Left forelimb (tissue), 1 donor: ENCODE measurements around the gene KLKB1.

ENCODE experiments used
- DNase-seq: peaks from one replicate; pipeline ENCODE4 v3.0.0-alpha.2; 2018; ENCODE audit warnings: low spot score

Gene KLKB1

DNA sequence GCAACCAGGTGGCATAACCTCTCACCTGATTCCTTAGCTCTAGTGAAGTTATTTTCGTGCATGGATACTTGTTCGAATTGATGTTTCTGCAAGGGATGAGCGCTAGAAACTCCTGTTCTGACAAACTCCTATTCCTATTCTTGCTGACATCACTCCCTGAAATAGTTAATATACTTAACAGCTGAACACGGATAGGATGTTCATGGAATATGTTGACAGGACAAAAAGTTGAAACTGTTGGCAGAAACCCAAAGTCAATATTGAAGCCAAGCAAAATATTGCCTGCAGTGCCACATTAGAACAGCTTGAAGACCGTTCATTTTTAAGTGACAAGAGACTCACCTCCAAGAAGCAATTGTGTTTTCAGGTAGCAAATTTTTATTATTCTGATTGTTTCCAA is at the start of gene KLKB1:
TSS of gene KLKB1 (plus strand) at position 287 of the 400 bp plus-strand sequence. CDS start 689 bp downstream, outside the sequence.
- DNase-seq: no peak

DNA sequence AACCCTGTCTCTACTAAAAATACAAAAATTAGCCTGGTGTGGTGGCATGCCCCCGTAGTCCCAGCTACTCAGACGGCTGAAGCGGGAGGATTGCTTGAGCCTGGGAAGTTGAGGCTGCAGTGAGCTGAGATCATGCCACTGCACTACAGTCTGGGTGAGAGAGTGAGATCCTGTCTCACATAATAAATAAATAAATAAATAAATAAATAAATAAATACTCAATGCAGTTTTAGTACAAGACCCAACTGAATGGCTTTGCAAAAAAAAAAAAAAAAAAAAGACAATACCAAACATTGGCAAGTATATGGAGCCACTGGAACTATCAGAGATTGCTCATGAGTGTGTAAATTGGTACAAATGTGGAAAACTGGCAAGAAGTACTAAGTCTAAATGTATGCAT is 39.2 kb upstream of the KLKB1 start:
- no peak for DNase-seq

DNA sequence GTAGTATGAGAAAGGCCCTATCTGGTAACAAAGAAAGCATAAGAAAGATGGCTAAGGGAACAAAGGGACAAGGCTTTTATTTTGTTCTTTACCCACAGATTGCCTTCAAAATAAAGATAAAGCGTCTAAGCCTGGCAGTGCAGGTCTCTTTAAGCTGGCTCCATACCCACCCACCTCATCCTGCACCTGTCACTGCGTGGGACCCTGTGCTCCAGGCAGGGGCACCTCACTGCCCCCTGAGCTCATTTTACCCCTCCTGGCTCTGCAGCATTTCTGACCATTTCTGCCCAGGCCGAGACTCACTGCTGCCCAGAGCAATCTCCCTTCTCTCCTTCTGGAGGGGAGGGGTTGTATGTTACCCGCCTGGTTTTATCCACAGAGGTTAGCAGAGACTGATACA is 37.7 kb upstream of the KLKB1 start:
- DNase-seq: no peak

DNA sequence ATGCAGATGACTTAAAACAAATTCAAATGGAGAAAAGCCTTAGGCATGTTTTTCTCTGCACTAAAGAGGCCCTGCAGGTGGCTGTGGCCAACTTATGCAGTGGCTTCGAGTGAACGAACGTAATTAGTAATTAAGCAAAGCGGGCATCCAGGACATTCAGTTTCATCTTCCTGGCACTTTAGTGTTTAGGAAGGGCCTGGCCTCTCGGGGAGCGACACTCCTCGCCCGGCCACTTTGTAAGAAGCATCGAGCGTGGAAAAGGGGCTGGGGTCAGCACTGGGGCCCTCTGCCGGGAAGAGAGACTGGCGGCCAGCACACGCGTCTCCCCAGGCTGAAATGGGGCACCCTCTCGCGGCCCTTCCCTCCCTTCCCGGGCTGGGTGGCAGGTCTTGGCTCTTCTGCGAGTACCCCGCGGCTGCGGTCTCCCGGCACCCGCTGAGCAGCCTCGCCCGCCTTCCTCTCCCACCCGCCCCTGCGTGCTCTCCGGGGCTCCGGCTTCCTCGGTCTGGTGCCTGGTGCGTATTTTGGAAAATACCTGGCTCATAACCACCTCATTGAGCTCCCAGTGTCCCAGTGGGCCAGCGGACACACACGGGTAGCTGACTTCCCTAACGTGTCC is 36.6 kb upstream of the KLKB1 start:
- DNase-seq: peak; percentile 74

DNA sequence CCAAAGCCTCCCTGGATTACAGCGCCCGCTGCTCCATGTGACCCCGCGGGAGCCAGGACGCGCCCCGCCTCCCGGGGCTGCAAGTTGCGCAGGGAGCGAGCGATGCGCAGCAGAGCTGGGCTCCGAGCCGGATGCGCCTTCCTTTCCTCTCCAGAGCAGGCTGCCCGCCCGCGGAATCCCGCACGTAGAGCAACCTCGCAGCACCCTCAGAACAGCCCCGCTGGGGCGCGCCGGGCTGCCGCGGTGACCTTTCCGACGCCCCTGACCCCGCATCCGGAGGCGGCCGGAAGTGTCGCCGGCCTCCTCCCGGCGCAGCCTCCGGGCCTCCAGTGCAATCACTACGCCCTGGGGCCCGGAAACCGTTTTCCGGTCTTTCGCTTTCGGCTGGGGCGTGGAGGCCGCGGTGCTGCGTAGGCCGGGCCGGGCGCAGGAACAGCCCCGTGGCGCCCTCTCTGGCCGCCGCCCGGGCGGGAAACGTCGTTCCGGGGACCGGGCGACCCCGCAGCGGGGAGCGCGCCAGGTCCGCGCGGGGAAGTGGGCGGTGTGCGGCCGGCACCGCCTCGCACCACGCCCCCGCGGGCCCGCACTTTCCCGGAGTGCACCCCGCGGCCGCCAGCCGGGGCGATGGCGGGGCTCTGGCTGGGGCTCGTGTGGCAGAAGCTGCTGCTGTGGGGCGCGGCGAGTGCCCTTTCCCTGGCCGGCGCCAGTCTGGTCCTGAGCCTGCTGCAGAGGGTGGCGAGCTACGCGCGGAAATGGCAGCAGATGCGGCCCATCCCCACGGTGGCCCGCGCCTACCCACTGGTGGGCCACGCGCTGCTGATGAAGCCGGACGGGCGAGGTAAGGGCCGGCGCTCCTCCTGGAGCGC is 35.9 kb upstream of the KLKB1 start, which contains the start of gene CYP4V2:
TSS of gene CYP4V2 (plus strand) at position 368 of the 866 bp plus-strand sequence. CDS start at position 625, 257 bp downstream.
- DNase-seq: peak; percentile 81

DNA sequence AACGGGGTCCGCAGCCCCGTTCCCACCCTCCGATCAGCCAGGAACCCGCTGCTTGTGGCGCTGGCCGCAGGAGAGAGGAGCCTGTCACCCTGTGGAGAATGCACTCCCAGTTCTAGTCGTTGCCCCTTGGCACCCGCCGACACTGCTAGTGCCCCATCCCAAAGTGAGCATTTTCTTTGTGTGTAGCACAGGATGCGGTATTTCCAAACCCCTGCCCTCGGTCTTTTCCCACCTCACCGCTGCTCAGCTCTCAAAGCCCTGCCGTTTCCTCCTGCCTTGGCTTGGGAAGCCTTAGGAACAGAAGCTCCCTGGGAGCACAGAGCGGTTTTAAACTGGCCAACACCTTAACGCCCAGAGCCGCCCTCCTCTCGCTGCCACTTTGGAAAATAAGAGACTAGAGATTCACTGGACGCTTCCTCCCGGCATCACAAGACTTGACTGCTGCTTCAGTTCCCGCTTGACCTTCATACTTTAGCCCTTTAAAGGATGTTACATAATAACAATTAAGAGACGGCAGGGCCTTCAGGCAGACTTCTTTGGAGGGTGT is 35.2 kb upstream of the KLKB1 start:
- no peak for DNase-seq

DNA sequence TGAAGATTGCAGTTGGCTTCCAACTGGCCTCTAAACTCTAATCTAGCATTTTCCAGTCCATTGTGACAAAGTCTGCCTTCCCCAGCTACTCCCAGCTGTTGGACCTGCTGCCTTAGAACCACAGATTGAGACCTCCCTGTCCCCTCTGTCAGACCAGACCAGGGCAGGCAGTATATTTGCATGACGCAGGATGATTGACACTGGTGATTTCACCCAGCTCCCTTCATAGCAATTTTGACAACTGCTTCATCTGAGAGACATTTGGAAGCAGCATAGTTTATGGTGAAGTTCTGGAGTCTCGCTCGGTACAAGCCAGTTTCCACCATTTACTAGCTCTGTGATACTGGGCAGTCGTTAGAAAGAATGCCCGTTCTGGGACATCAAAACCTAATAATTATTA is 33.5 kb upstream of the KLKB1 start:
- no peak for DNase-seq

DNA sequence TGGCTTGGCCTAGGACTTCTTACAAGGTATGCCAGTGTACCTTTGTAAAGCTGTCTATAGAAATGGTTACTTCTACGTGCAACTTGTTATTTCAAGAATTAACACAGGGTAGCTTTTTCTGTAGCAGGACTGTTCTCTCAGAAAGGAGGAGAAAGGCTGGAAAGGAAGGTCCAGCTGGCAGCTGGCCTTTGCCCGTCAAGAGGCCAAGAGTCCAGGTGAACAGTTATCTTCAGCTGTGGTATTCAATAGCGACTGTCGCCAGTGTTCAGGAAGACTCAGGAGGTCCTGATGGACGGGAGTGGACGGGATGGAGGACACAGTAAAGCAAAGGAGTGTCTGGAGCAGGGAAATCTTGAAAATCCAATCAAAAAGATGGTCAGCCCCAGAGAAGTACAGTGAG is 31.2 kb upstream of the KLKB1 start:
- DNase-seq: no peak

DNA sequence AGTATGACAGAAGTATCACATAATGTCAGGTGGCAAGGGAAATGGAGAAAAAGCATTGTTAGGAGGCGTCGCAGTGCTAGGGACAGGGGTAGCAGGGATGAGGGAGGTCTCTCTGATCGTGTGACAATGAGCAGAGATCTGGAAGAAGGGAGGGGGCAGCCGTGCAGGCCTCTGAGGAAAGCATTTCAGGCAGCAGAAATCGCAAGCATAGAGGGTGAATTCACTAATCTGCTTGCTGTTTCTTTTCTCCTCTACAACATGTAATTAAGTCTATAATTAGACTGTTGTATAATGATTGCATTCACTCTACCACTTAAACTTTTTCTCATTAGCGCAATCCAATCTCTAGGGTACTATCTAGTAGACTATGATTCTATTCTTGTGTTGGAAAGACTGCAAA is 26.8 kb upstream of the KLKB1 start:
- no peak for DNase-seq

DNA sequence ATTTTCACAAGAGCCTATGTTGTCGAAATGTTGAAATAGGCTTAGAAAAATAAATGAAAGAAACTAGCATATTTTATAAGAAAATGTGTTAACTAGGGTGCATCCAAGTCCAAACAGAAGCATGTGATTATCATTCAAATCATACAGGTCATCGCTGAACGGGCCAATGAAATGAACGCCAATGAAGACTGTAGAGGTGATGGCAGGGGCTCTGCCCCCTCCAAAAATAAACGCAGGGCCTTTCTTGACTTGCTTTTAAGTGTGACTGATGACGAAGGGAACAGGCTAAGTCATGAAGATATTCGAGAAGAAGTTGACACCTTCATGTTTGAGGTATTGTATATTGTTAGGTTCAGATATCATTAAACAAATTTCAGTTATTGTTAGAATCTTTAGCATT is 26.3 kb upstream of the KLKB1 start:
- no peak for DNase-seq

DNA sequence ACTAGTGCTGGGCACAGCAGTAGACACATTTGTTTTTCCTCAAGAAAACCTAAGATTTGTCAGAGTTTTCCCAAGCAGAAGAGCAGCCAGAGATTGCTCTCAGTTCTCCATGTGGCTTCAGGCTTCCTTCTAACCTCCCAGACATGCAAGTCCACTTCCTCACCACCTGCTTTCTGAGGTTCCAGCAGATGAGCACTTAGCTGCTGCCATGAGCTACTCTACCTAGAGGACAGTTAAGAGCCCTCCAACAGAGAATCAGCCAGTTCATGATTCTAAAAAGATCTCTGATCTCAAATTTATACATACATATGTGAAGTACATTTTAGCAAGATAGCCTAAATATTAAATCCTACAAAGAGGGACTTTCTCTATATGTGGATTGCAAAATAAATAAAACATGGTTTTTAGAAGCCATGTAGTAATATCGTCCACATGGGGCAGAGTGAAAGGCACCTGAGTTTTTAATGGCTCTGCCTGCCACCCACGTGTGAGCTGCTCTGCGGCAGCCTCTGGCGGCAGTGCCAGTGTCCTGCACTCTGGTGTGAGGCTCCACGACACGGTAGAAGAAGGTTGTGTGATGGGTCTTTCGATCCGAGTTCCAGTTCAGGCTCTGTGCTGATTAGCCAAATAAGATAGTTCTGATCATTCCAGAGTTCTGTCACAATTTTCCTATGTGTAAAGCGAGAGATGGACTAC is 25.6 kb upstream of the KLKB1 start:
- no peak for DNase-seq

DNA sequence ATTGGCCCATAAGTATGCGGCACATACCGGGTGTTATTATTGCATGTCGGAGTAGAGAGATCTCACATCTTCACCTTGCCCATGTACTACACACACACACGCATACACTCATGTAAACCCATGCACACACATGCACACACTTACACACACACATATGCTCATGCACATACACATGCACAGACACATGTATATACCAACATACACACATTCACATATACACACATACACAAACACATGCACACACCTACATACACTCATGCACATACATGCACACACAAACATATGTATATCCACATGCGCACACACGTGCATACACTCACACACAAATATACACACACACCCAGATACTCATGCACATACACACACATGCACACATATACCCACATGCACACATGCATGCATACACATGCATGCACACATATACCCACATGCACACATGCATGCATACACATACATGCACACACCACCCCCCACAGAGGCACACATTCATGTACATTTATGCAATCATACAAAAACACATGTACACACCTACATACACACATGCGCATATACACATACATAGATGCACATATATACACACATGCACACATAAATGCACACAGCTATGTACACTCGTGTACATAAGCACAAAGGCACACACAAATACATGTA is 24.7 kb upstream of the KLKB1 start:
- no peak for DNase-seq

DNA sequence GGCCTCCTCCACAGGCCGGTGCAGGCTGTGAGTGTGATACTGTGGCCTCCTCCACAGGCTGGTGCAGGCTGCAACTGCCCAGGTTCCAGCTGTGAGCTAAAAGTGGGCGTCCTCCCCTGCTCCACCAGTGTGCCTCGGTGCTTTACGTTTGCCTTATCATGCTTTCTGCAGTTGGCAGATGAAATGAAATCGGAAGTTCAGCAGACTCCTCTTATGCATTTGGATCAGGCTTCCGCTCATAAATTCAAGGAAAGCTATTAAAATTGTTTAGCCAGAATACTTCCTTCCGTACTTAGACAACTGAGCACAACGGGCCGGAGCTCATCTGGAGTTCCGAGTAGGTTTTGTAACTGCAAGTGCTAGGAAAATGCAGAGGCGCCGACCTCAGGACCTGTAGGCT is 23.9 kb upstream of the KLKB1 start:
- DNase-seq: no peak

DNA sequence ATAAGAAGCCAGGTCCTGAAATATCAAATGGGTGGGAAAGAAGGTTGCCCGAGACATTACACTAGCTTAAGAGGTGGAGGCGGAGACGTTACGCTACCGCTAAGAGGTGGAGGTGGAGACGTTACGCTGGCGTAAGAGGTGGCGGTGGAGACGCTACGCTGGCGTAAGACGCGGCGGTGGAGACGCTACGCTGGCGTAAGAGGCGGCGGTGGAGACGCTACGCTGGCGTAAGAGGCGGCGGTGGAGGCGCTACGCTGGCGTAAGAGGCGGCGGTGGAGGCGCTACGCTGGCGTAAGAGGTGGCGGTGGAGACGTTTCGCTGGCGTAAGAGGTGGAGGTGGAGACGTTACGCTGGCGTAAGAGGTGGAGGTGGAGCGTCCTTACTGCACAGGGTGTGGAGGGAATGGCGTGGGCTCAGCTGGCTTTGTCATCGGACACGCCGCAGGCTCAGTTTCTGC is 23.2 kb upstream of the KLKB1 start:
- peak; percentile 71 for DNase-seq

DNA sequence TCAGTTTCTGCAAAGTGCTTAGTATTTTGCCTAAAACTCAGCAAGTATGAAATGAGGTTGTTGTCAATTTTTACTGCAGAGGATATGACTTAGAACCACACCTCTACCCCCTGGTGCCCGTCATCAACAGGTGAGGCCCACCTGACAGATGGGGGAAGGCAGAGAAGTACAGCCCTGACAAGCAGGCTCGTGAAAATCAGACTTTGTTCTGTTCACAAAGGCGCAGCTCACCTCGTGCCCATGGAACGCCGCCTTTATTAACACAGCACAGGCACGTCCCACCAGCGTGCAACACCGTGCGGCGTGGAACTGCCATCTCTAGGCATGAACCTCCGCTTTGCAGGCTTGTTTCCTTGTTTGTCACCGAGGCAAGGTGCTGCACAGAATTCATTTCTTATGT is 22.6 kb upstream of the KLKB1 start:
- DNase-seq: no peak

DNA sequence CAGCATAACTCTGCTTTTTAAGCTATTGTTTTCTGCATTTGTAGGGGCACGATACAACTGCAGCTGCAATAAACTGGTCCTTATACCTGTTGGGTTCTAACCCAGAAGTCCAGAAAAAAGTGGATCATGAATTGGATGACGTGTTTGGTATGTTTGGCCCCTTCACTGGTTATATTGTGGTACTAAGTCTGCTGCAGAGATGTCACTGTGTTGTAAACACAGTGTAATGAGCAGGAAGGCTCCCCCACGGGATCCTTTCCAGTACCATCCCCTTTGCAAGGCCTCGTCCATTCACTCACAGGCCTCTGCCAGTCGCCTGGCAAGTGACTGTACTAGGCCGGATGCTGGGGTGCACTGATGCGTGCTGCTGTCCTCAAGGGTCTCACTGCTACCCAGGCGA is 22.2 kb upstream of the KLKB1 start:
- no peak for DNase-seq

DNA sequence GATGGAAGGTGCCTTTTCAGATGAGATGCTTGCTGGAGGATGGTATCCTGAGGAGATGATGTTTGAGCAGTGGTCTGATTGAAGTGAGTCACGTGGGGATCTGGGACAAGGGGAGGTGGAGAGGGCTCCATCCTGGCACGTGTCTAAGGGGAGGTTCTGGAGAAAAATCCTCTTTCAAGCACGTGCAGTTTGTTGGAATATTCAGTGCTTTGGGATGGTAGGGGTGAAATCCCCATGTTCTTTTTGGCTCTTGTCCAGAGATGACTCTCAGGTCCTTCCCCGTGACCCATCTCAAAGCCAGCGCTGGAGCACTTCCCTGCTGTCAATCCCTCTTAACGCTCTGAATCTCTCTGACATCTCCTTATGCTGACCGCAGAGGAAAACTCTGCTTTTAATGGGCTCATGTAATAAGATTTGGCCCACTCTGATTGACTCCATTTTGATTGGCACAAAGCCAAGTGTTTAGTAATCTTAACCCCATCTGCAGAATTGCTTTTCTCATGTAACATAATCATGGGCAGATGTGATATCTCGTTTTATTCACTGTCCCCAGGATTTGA is 10.8 kb upstream of the KLKB1 start:
- no peak for DNase-seq

DNA sequence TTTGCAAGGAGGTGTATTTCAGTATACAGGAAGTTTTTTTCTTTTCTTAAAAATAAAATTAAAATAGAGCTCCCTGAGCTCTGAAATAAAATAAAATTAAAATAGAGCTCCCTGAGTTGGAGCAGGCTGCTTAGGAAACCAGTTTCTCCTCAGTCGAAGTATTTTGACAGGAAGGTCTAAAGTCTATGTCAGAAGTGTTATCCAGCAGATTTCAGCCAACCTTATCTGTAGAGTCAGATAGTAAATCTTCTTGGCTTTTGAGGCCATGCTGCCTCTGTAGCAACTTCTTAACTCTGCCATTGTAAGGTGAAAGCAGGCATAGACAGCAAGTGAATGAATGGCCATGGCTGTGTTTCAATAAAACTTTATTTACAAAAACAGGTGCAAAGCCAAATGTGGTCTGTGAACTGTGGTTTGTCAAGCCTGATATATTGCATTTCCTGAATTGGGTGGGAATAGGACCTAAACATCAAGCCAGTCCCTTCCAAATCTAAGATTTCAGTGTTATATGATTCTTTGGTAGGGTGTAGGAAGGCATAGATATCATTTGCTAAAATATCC is 9.5 kb upstream of the KLKB1 start:
- no peak for DNase-seq

DNA sequence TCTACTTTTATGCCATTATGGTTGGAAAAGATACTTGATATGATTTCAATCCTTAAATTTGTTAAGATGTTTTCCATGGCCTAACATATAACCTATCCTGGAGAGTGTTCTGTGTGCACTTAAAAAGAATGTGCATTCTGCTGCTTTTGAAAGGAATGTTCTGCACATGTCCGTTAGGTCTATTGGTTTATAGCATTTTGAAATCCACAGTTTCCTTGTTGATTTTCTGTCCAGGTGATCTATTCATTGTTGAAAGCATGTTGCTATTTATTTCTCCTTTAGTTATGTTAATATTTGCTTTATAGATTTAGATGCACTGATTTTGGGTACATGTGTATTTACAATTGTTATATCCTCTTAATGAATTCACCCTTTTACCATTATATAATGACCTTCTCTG is 5.7 kb upstream of the KLKB1 start:
- no peak for DNase-seq

DNA sequence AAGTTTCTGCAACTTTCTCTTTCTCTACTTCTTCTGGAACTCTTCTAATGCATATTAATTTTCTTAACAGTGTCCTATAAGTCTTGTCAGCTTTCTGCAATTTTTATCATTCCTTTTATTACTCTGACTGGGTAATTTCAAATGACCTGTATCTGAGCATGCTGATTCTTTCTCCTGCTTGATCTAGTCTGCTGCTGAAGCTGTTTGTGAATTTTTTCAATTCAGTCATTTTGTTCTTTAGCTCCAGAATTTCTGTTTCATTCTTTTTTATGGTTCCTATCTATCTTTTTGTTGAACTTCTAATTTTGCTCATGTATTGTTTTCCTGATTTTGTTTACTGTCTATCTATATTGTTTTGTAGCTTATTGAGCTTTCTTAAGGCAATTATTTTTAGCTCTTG is 1.5 kb upstream of the KLKB1 start:
- DNase-seq: no peak

DNA sequence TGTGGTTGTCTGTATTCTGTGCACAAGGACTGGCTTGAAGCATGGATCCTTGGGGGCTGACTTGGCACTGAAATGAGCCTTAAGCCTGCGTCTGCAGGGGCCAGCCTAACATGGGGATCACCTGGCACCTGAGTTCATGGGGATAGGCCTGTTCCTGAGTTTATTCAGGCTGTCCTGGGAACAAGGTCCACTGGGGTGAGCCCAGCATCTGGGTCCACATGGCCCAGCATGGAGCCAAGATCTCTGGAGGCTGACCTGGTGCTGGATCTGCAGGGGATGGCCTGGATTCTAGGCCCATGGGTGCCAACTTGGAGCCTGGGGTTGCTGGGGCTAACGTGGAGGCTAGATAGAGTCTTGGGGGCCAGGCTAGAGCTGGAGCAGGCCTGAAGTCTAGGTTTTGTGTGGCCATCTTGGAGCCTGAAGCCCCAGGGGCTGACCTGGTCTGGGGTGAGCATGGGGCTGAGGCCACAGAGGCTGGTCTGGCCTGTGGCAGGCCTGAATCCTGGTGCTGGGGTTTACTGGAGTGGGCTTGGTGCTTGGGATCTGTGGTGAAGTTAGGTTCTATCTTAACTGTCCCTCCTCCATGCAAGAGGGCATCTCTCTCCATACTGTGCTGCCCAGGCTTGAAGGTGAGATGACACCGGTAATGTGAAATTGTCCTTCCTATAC is 652 bp upstream of the KLKB1 start:
- DNase-seq: no peak
